Spinal cord (tissue), 10 donors: Measurements from ENCODE around the gene RFC2. TPM values are rescaled to one million over a fixed set of nuclear protein-coding genes. Genes with fewer than 3 reads are reported as not detected.
"Not testable (repeated sequence)": the region's sequence is repeated elsewhere in the genome, so short reads cannot be mapped to it uniquely, and the experiment has no call there.

Experiments
- DNase-seq, 6 donors: peaks; one replicate each; pipeline versions ENCODE4 v3.0.0 to v3.0.0-alpha.2; 2013 to 2015; ENCODE audit warnings: low spot score in 6 of 6, low read depth in 4 of 6
- H3K27ac ChIP-seq: one replicate; pipeline ENCODE4 v1.5.1; 2013; ENCODE audit warnings: low read depth, low read length, control low read depth
- H3K27me3 ChIP-seq: one replicate; pipeline ENCODE4 v1.6.1; 2013; ENCODE audit warnings: low read length; ENCODE audit not compliant: control insufficient read depth, insufficient read depth
- H3K36me3 ChIP-seq: one replicate; pipeline ENCODE4 v1.6.1; 2013; ENCODE audit warnings: low read length; ENCODE audit not compliant: control insufficient read depth, insufficient read depth
- H3K4me1 ChIP-seq: one replicate; pipeline ENCODE4 v1.6.1; 2013; ENCODE audit warnings: low read length; ENCODE audit not compliant: control insufficient read depth, insufficient read depth
- H3K4me3 ChIP-seq: one replicate; pipeline ENCODE4 v1.5.1; 2013; ENCODE audit warnings: low read depth, low read length, control low read depth
- H3K9me3 ChIP-seq: one replicate; pipeline ENCODE4 v1.6.1; 2013; ENCODE audit warnings: low read length; ENCODE audit not compliant: control insufficient read depth, insufficient read depth
- WGBS: methylation state at CpG from one replicate; pipeline ENCODE4 v1.1.5; 2013; ENCODE audit warnings: missing lambda C conversion rate; ENCODE audit not compliant: insufficient coverage; 5-methylcytosine and 5-hydroxymethylcytosine counted together
- polyA plus RNA-seq, 2 donors: library from polyadenylated mRNA; unstranded; fragments of 120-200 nt; gene quantifications; one replicate each; pipeline ENCODE4 v1.2.1, GENCODE V29; 2013; ENCODE audit not compliant: insufficient read length in 2 of 2
- total RNA-seq, 2 donors: library from RNA; depleted of rRNA in 1 of 2; stranded (reverse); fragments of 120-200 nt in 1 of 2; fragments of >200 nt in 1 of 2; gene quantifications; one replicate each; pipeline versions ENCODE4 v1.2.3 to v1.2.4, GENCODE V29; 2013 to 2014
- donor health status: healthy.

RFC2 gene
- total and polyA plus RNA-seq, 4 donors = 17.9 to 43.6 (median 34.5) TPM

DNA sequence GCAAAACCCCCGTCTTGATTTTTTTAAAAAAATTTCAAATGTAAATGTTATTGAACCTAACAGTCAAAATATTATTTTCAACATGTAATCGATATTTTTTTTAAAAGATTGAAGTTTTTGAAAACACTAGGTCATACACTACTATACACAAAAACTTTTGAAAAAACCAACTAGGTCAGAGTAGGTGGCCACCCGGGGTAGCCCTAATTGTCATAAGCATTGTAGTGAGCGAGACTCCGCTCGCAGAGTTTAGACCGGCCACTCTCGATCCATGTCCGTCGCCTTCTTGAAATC, 417 bp downstream of the RFC2 start:
- no peaks in the 10 kb centered on the region for H3K27me3 ChIP-seq
- DNase-seq = no peak
- peak overlapping the region; percentile 99 for H3K4me3 ChIP-seq
- peak overlapping the region; percentile 78 for H3K27ac ChIP-seq
- H3K36me3 ChIP-seq = peaks cover 29% of the 10 kb centered on the region
- H3K9me3 ChIP-seq = no peaks in the 10 kb centered on the region
- under 1% methylated on average over 8 of the region's 10 CpGs for WGBS
- H3K4me1 ChIP-seq = peaks cover 27% of the 10 kb centered on the region

DNA sequence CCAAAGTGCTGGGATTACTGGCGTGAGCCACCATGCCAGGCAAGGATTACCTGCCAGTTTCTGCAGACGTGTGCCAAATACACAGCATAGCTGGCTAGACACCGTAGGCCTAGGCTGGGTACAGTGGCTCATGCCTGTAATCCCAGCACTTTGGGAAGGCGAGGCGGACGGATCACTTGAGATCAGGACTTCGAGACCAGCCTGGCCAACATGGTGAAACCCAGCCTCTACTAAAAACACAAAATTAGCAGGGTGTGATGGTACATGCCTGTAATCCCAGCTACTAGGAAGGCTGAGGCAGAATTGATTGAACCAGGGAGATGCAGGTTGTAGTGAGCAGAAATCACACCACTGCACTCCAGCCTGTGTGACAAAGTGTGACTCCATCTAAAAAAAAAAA, 868 bp downstream of the RFC2 start:
- Histone ChIP-seq H3K27ac (no peak overlapping the region), H3K9me3 (no peaks in the 10 kb centered on the region), H3K4me3 (peak overlapping the region; percentile 99), H3K27me3 (no peaks in the 10 kb centered on the region), H3K36me3 (peaks cover 33% of the 10 kb centered on the region), H3K4me1 (peaks cover 27% of the 10 kb centered on the region)
- WGBS = 63% methylated on average over 3 of the region's 7 CpGs
- DNase-seq = no peak

DNA sequence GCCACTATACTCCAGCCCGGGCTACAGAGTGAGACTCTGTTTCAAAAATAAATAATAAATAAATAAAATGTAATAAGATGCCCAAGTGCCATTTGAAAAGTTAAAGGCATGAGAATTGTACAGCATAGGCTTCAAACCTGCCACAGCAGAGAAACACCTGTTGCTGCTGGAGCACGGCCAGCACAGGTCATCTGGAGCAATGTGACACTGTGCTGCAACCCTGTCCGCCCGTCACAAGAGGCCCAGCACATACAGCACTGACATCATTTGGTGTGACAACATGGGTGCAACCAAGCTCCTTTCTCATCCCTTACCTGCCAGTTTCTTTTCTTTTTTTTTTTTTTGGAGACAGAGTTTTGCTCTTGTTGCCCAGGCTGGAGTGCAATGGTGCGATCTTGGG, 1.3 kb downstream of the RFC2 start:
- H3K4me1 ChIP-seq = peaks cover 27% of the 10 kb centered on the region
- no peak overlapping the region for H3K27ac ChIP-seq
- H3K9me3 ChIP-seq = no peaks in the 10 kb centered on the region
- WGBS = 71% methylated on average over 4 of the region's 5 CpGs
- no peaks in the 10 kb centered on the region for H3K27me3 ChIP-seq
- H3K36me3 ChIP-seq = peaks cover 37% of the 10 kb centered on the region
- H3K4me3 ChIP-seq = no peak overlapping the region
- no peak for DNase-seq

GRCh38 chr7:74249058-74249457, 5.1 kb downstream of the RFC2 start:
- peaks cover 11% of the 10 kb centered on the region for H3K4me1 ChIP-seq
- H3K36me3 ChIP-seq = peaks cover 60% of the 10 kb centered on the region
- not testable (repeated sequence) for H3K27ac ChIP-seq

GRCh38 chr7:74248156-74248555, 6.0 kb downstream of the RFC2 start:
- 100% methylated on average over 5 of the region's 6 CpGs for WGBS
- H3K36me3 ChIP-seq = peaks cover 65% of the 10 kb centered on the region
- no peaks in the 10 kb centered on the region for H3K9me3 ChIP-seq
- H3K27ac ChIP-seq = no peak overlapping the region
- H3K27me3 ChIP-seq = no peaks in the 10 kb centered on the region
- H3K4me3 ChIP-seq = no peak overlapping the region
- peaks cover 5% of the 10 kb centered on the region for H3K4me1 ChIP-seq
- no peak for DNase-seq

More at GRCh38 chr7:74249058-74249457, 5.1 kb downstream of the RFC2 start:
- H3K27me3 ChIP-seq, H3K4me3 ChIP-seq, DNase-seq, H3K9me3 ChIP-seq: not testable (repeated sequence)
- 96% methylated on average over 4 of the region's 10 CpGs for WGBS

GRCh38 chr7:74246497-74246896, 7.7 kb downstream of the RFC2 start:
- Histone ChIP-seq H3K36me3 (peaks cover 78% of the 10 kb centered on the region), H3K27me3 (no peaks in the 10 kb centered on the region), H3K27ac (no peak overlapping the region), H3K9me3 (no peaks in the 10 kb centered on the region), H3K4me1 (no peaks in the 10 kb centered on the region), H3K4me3 (no peak overlapping the region)
- WGBS = no CpG with 5 or more reads among the region's 4 CpGs
- no peak for DNase-seq

GRCh38 chr7:74242122-74242443, 12.1 kb downstream of the RFC2 start:
- Histone ChIP-seq H3K9me3 (no peaks in the 10 kb centered on the region), H3K4me3 (no peak overlapping the region), H3K36me3 (peaks cover 77% of the 10 kb centered on the region), H3K27ac (no peak overlapping the region), H3K4me1 (no peaks in the 10 kb centered on the region), H3K27me3 (no peaks in the 10 kb centered on the region)
- WGBS = no CpG with 5 or more reads among the region's 6 CpGs
- DNase-seq = no peak

DNA sequence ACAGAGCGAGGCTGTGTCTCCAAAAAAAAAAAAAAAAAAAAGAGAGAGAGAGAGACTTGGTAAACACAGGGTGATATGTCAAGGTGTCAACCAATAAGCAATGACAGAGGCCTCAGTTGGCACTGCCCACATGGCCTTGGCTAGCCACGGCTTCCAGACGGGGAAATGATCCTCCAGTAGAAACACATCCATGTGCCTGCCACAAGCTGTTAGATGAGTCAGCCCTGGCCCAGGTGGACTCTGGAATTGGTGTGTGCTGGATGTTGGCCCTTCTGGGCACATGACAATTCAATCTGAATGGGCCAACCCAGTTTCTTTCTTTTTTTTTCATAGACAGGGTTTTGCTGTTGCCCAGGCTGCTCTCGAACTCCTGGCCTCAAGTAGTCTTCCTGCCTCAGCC, 13.7 kb downstream of the RFC2 start:
- H3K4me1 ChIP-seq = no peaks in the 10 kb centered on the region
- WGBS = 100% methylated on average over 1 of the region's 4 CpGs
- no peak overlapping the region for H3K4me3 ChIP-seq
- peaks cover 89% of the 10 kb centered on the region for H3K36me3 ChIP-seq
- H3K27ac ChIP-seq = no peak overlapping the region
- H3K9me3 ChIP-seq = no peaks in the 10 kb centered on the region
- DNase-seq = no peak
- no peaks in the 10 kb centered on the region for H3K27me3 ChIP-seq

DNA sequence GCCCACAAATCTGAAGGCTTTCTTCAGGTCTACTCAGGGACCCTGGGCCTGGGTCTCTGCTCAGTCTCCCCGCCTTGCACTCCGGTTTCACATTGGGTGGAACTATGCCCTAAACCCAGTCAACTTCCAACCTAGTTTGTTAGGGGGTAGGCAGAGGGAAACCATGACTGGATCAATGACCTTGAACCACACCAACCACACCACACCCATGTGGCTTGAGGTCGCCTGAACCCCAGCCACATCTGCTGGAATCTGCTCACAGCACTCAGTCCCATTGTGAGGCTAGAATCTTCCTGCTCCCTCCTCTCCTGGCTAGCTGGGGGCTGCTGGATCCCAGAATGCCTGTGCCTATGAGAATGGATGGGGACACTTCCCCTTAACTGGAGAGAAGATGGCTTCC, 17.9 kb downstream of the RFC2 start:
- no peaks in the 10 kb centered on the region for H3K9me3 ChIP-seq
- H3K27me3 ChIP-seq = no peaks in the 10 kb centered on the region
- H3K27ac ChIP-seq = no peak overlapping the region
- no peak for DNase-seq
- WGBS = 100% methylated on average over 1 of the region's 3 CpGs
- no peaks in the 10 kb centered on the region for H3K4me1 ChIP-seq
- no peak overlapping the region for H3K4me3 ChIP-seq
- peaks cover 84% of the 10 kb centered on the region for H3K36me3 ChIP-seq

- Histone ChIP-seq H3K9me3 (no peaks in the 10 kb centered on the region), H3K36me3 (peaks cover 84% of the 10 kb centered on the region), H3K27me3 (no peaks in the 10 kb centered on the region), H3K4me1 (no peaks in the 10 kb centered on the region), H3K4me3 (no peak overlapping the region), H3K27ac (no peak overlapping the region)
- 97% methylated on average over 5 of the region's 8 CpGs for WGBS
- no peak for DNase-seq
Observed at GRCh38 chr7:74235518-74236268, 18.5 kb downstream of the RFC2 start.
